Ascending aorta (tissue), 2 donors: ENCODE data around the gene TAF15. TPM values are rescaled to one million over a fixed set of nuclear protein-coding genes. Genes with fewer than 3 reads are reported as not detected.
A peak's percentile ranks its signal among the peaks of the same experiment; 100 is the strongest.

ENCODE experiments used
- DNase-seq, 2 donors: peaks; one replicate each; pipeline ENCODE4 v3.0.0-alpha.2; 2019; ENCODE audit warnings: low spot score in 2 of 2
- H3K27ac ChIP-seq, 2 donors: fragments of 200-600 bp; sonication (generic); one replicate each; pipeline ENCODE4 v1.5.1; 2016 to 2017; ENCODE audit warnings: mild to moderate bottlenecking in 1 of 2
- H3K27me3 ChIP-seq: fragments of 200-600 bp; sonication (generic); one replicate; pipeline ENCODE4 v1.5.1; 2017
- H3K36me3 ChIP-seq, 2 donors: fragments of 200-600 bp; sonication (generic); one replicate each; pipeline ENCODE4 v1.5.1; 2016
- H3K4me1 ChIP-seq, 2 donors: fragments of 200-600 bp; sonication (generic); one replicate each; pipeline ENCODE4 v1.5.1; 2016 to 2017; ENCODE audit warnings: mild to moderate bottlenecking in 1 of 2
- H3K4me3 ChIP-seq, 2 donors: fragments of 200-600 bp; sonication (generic); one replicate each; pipeline ENCODE4 v1.5.1; 2016 to 2017; ENCODE audit warnings: mild to moderate bottlenecking in 1 of 2
- H3K9me3 ChIP-seq, 2 donors: fragments of 200-600 bp; sonication (generic); one replicate each; pipeline ENCODE4 v1.5.1; 2016
- intact Hi-C: fragments of 100-400 bp; cut with DNase I; formaldehyde crosslinking; loops from one replicate; pipeline ENCODE4 v1.15.1; 2023
- total RNA-seq: library from RNA; depleted of rRNA; stranded (reverse); fragments of >200 nt; gene quantifications from one replicate; pipeline ENCODE4 v1.1.0, GENCODE V29; 2016
- TF ChIP-seq, protein P1 (sequence below), 3 experiments: fragments of 200-600 bp in 2 of 3; fragments of 450-650 bp in 1 of 3; sonication (generic) in 2 of 3; IDR thresholded peaks; one replicate each; pipeline ENCODE4 v1.5.1; 2016 to 2019; ENCODE audit warnings: antibody characterized with exemption in 3 of 3, mild to moderate bottlenecking in 1 of 3, moderate library complexity in 1 of 3

TAF15 gene
- total RNA-seq, 1 donor from 2014 or later, result 49.6 TPM

GRCh38 chr17:35765086-35765710, 44.1 kb upstream of the TAF15 start:
- TF ChIP-seq, protein P1, sequence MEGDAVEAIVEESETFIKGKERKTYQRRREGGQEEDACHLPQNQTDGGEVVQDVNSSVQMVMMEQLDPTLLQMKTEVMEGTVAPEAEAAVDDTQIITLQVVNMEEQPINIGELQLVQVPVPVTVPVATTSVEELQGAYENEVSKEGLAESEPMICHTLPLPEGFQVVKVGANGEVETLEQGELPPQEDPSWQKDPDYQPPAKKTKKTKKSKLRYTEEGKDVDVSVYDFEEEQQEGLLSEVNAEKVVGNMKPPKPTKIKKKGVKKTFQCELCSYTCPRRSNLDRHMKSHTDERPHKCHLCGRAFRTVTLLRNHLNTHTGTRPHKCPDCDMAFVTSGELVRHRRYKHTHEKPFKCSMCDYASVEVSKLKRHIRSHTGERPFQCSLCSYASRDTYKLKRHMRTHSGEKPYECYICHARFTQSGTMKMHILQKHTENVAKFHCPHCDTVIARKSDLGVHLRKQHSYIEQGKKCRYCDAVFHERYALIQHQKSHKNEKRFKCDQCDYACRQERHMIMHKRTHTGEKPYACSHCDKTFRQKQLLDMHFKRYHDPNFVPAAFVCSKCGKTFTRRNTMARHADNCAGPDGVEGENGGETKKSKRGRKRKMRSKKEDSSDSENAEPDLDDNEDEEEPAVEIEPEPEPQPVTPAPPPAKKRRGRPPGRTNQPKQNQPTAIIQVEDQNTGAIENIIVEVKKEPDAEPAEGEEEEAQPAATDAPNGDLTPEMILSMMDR (IDR thresholded peaks at IDR 0.05), result no peak
- H3K4me3 ChIP-seq, result no peak overlapping the region
- H3K9me3 ChIP-seq, result no peaks in the 10 kb centered on the region
- peaks cover 2 to 10% of the 10 kb centered on the region in 2 donors for H3K4me1 ChIP-seq
- H3K27ac ChIP-seq, result no peak overlapping the region
- DNase-seq, result no peak
- H3K36me3 ChIP-seq, result no peaks in the 10 kb centered on the region
- no peaks in the 10 kb centered on the region for H3K27me3 ChIP-seq
- intact Hi-C loops, result no loop called here

GRCh38 chr17:35765756-35766488, 43.4 kb upstream of the TAF15 start:
- intact Hi-C loops, result no loop called here
- no peaks in the 10 kb centered on the region for H3K27me3 ChIP-seq
- peaks cover 2 to 10% of the 10 kb centered on the region in 2 donors for H3K4me1 ChIP-seq
- no peaks in the 10 kb centered on the region for H3K36me3 ChIP-seq
- H3K9me3 ChIP-seq, result no peaks in the 10 kb centered on the region
- no peak for DNase-seq
- H3K4me3 ChIP-seq, result no peak overlapping the region
- H3K27ac ChIP-seq, result no peak overlapping the region
- TF ChIP-seq, protein P1 (IDR thresholded peaks at IDR 0.05), result no peak

DNA sequence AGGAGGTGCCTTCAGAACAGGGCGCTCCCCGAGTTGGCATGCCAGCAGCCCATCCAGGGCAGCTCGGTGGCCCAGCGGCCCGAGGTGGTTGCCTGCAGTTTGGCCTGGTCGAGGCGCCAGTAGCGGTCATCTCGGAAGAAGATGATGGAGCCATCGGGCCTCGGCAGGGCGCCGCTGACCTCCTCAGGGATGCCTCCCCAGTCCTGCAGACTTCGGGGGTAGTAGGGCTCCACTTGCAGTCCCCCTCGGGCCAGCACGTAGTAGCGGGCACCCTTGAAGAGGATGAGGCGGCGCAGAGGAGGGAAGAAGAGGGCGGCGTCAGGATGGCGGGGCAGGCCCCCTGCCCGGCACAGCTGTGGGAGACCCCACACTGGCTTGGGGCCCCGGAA, 42.8 kb upstream of the TAF15 start:
- H3K27ac ChIP-seq, result no peak overlapping the region
- no peak for DNase-seq
- H3K4me3 ChIP-seq, result no peak overlapping the region
- TF ChIP-seq, protein P1 (IDR thresholded peaks at IDR 0.05), result no peak
- no peaks in the 10 kb centered on the region for H3K36me3 ChIP-seq
- H3K9me3 ChIP-seq, result no peaks in the 10 kb centered on the region
- no peaks in the 10 kb centered on the region for H3K27me3 ChIP-seq
- H3K4me1 ChIP-seq, result peaks cover 2 to 10% of the 10 kb centered on the region in 2 donors
- intact Hi-C loops, result no loop called here

DNA sequence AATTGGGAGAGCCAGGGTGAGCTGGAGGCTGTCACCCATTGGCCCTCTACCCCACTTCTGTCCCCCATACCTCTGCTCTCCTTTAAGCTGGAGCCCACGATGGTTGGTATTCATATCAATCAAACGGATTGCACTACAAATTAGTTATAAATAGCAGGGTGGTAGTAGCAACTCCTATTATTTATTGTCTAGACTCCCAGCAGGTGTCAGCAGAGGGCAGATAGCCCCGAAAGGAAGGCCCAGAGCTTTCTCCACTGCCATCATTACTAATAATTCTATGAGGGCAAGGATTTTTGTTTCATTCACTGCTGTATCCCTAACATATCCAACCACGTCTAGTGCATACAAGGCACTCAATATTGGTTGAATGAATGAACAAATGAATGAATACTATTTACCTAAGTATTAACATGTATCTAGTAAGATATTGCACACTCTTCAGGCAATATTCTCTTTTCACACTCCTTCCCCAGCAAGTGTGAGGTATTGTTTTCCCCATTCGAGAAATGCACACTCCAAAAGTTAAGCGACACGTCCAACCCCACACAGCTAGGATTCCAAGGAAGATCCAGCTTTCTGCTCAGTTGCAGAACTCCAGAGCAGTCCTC, 42.3 kb upstream of the TAF15 start:
- DNase-seq, result no peak
- intact Hi-C loops, result no loop called here
- Histone ChIP-seq H3K9me3 (no peaks in the 10 kb centered on the region), H3K27ac (no peak overlapping the region), H3K27me3 (no peaks in the 10 kb centered on the region), H3K4me1 (peaks cover 2 to 10% of the 10 kb centered on the region in 2 donors), H3K4me3 (no peak overlapping the region), H3K36me3 (no peaks in the 10 kb centered on the region)
- TF ChIP-seq, protein P1 (IDR thresholded peaks at IDR 0.05), result peak; percentile 31 to 53 (median 51)

GRCh38 chr17:35768797-35769196, 40.5 kb upstream of the TAF15 start:
- Histone ChIP-seq H3K36me3 (no peaks in the 10 kb centered on the region), H3K4me1 (peaks cover 2 to 14% of the 10 kb centered on the region in 2 donors), H3K27me3 (no peaks in the 10 kb centered on the region), H3K4me3 (no peak overlapping the region), H3K27ac (no peak overlapping the region), H3K9me3 (no peaks in the 10 kb centered on the region)
- TF ChIP-seq, protein P1 (IDR thresholded peaks at IDR 0.05), result no peak
- intact Hi-C loops, result no loop called here
- no peak for DNase-seq
